H1 (cell line): ENCODE data around the gene RABGGTA. TPM values are rescaled to one million over a fixed set of nuclear protein-coding genes. Genes with fewer than 3 reads are reported as not detected.
"Not testable (repeated sequence)": the region's sequence is repeated elsewhere in the genome, so short reads cannot be mapped to it uniquely, and the experiment has no call there.

Source experiments
- CTCF ChIA-PET: fragments of 300-600 bp; sonication (Branson Sonifier 250); formaldehyde crosslinking; loops from one replicate; lab custom pipeline; 2021; ENCODE audit not compliant: partially characterized antibody; lab: Charles Lee
- POLR2A ChIA-PET: fragments of 300-600 bp; sonication (Branson Sonifier 250); formaldehyde crosslinking; loops from one replicate; lab custom pipeline; 2021; ENCODE audit warnings: inconsistent platforms; ENCODE audit not compliant: partially characterized antibody; lab: Charles Lee
- DNase-seq, 2 experiments: peaks; one replicate each; pipeline versions ENCODE4 v3.0.0 to v3.0.0-alpha.2; 2010 to 2022; ENCODE audit warnings: low spot score in 2 of 2, low read depth in 1 of 2, mixed read lengths in 1 of 2
- FAIRE-seq: peaks from 2 replicates; lab custom pipeline; 2011; peaks lifted over from hg19 to GRCh38; lab: Jason Lieb, UNC
- H2AFZ ChIP-seq: 2 replicates; pipeline ENCODE4 v1.8.1; 2012; ENCODE audit warnings: low read length, inconsistent platforms
- H2AK5ac ChIP-seq: 2 replicates; pipeline ENCODE4 v1.6.1; 2013; ENCODE audit warnings: low read depth, low read length
- H2BK120ac ChIP-seq: replicated peaks from 2 replicates; pipeline ENCODE3; 2013; ENCODE audit warnings: low read depth, low read length, inconsistent platforms
- H2BK12ac ChIP-seq: 2 replicates; pipeline ENCODE4 v1.6.1; 2013; ENCODE audit warnings: low read depth, low read length
- H2BK15ac ChIP-seq: 2 replicates; pipeline ENCODE4 v1.6.1; 2013; ENCODE audit warnings: low read length
- H2BK20ac ChIP-seq: 2 replicates; pipeline ENCODE4 v1.6.1; 2013; ENCODE audit warnings: low read length
- H2BK5ac ChIP-seq: 2 replicates; pipeline ENCODE4 v1.6.1; 2013; ENCODE audit warnings: low read depth, low read length
- H3K14ac ChIP-seq: 2 replicates; pipeline ENCODE4 v1.6.1; 2013; ENCODE audit warnings: inconsistent platforms; ENCODE audit not compliant: insufficient read length
- H3K18ac ChIP-seq: 2 replicates; pipeline ENCODE4 v1.6.1; 2013; ENCODE audit warnings: low read length; ENCODE audit errors: extremely low read depth
- H3K23ac ChIP-seq: 2 replicates; pipeline ENCODE4 v1.6.1; 2013; ENCODE audit warnings: inconsistent platforms; ENCODE audit not compliant: insufficient read length
- H3K23me2 ChIP-seq: 2 replicates; pipeline ENCODE4 v1.6.1; 2013; ENCODE audit warnings: low read depth, low read length
- H3K27ac ChIP-seq: 2 replicates; pipeline ENCODE4 v1.6.1; 2011; ENCODE audit warnings: low read depth, low read length, inconsistent platforms
- H3K27me3 ChIP-seq, 4 experiments: replicated peaks in 1 of 4; 1 replicate in 1 of 4; 2 replicates in 3 of 4; pipeline versions ENCODE4 v1.6.1 to v1.8.1; 2011 to 2013; ENCODE audit warnings: low read length in 3 of 4, mild to moderate bottlenecking in 3 of 4, inconsistent platforms in 2 of 4, mixed read lengths in 2 of 4, moderate library complexity in 1 of 4; ENCODE audit not compliant: control insufficient read depth in 3 of 4, insufficient read depth in 3 of 4; ENCODE audit errors: extremely low read depth in 1 of 4
- H3K36me3 ChIP-seq, 4 experiments: 2 replicates each; pipeline versions ENCODE4 v1.6.1 to v1.8.1; 2011 to 2013; ENCODE audit warnings: mild to moderate bottlenecking in 4 of 4, low read length in 3 of 4, moderate library complexity in 2 of 4, control low read depth in 1 of 4, inconsistent platforms in 1 of 4; ENCODE audit not compliant: insufficient read depth in 4 of 4, control insufficient read depth in 2 of 4
- H3K4ac ChIP-seq: replicated peaks from 2 replicates; pipeline ENCODE3; 2013; ENCODE audit warnings: low read length, low read depth, mixed read lengths, inconsistent platforms; ENCODE audit not compliant: insufficient read length
- H3K4me1 ChIP-seq, 4 experiments: replicated peaks in 1 of 4; 1 replicate in 1 of 4; 2 replicates in 3 of 4; pipeline versions ENCODE4 v1.6.1 to v1.8.1; 2011 to 2013; ENCODE audit warnings: low read length in 3 of 4, inconsistent platforms in 2 of 4, mixed read lengths in 1 of 4; ENCODE audit not compliant: insufficient read depth in 4 of 4, control insufficient read depth in 3 of 4
- H3K4me2 ChIP-seq, 2 experiments: 2 replicates each; pipeline versions ENCODE4 v1.6.1 to v1.8.1; 2011 to 2013; ENCODE audit warnings: low read depth in 2 of 2, low read length in 2 of 2, control low read depth in 1 of 2, inconsistent platforms in 1 of 2, mild to moderate bottlenecking in 1 of 2; ENCODE audit not compliant: insufficient read depth in 1 of 2
- H3K4me3 ChIP-seq, 4 experiments: fragments of 200-600, 300-600 bp in 1 of 4; sonication (generic), shearing (Covaris generic), sonication (Bioruptor Twin) in 1 of 4; 2 replicates each; pipeline versions ENCODE4 v1.5.1 to v1.8.1; 2011 to 2016; ENCODE audit warnings: low read length in 4 of 4, low read depth in 3 of 4, control low read depth in 2 of 4, inconsistent platforms in 2 of 4, mild to moderate bottlenecking in 2 of 4, mixed read lengths in 1 of 4, moderate library complexity in 1 of 4; ENCODE audit not compliant: insufficient read depth in 2 of 4; ENCODE audit errors: extremely low read depth in 1 of 4
- H3K56ac ChIP-seq: replicated peaks from 2 replicates; pipeline ENCODE3; 2013; ENCODE audit warnings: low read depth, mild to moderate bottlenecking, mixed read lengths, low read length, inconsistent platforms; ENCODE audit not compliant: insufficient read length
- H3K79me1 ChIP-seq: 2 replicates; pipeline ENCODE4 v1.6.1; 2013; ENCODE audit warnings: low read depth, low read length, control low read depth
- H3K79me2 ChIP-seq, 2 experiments: 2 replicates each; pipeline versions ENCODE4 v1.6.1 to v1.8.1; 2012 to 2013; ENCODE audit warnings: low read length in 2 of 2, mild to moderate bottlenecking in 2 of 2, inconsistent platforms in 1 of 2; ENCODE audit not compliant: insufficient read depth in 2 of 2, control insufficient read depth in 1 of 2
- H3K9ac ChIP-seq, 4 experiments: replicated peaks in 1 of 4; 1 replicate in 1 of 4; 2 replicates in 3 of 4; pipeline versions ENCODE4 v1.6.1 to v1.8.1; 2011 to 2013; ENCODE audit warnings: low read depth in 3 of 4, low read length in 3 of 4, control low read depth in 2 of 4, mild to moderate bottlenecking in 2 of 4, moderate library complexity in 2 of 4, inconsistent platforms in 1 of 4; ENCODE audit errors: extremely low read depth in 1 of 4
- H3K9me3 ChIP-seq, 2 experiments: 2 replicates each; pipeline versions ENCODE4 v1.6.1 to v1.8.1; 2012 to 2013; ENCODE audit warnings: mild to moderate bottlenecking in 2 of 2, moderate library complexity in 2 of 2, control low read depth in 1 of 2, inconsistent platforms in 1 of 2, low read depth in 1 of 2, low read length in 1 of 2, mixed read lengths in 1 of 2; ENCODE audit not compliant: insufficient read depth in 2 of 2
- H4K20me1 ChIP-seq, 2 experiments: replicated peaks in 1 of 2; 2 replicates each; pipeline versions ENCODE3 to v1.8.1; 2011 to 2013; ENCODE audit warnings: inconsistent platforms in 2 of 2, low read length in 2 of 2, mild to moderate bottlenecking in 1 of 2; ENCODE audit not compliant: insufficient read depth in 2 of 2, control insufficient read depth in 1 of 2
- H4K5ac ChIP-seq: 2 replicates; pipeline ENCODE4 v1.6.1; 2013; ENCODE audit warnings: low read length, low read depth, mixed read lengths, inconsistent platforms; ENCODE audit not compliant: insufficient read length
- H4K8ac ChIP-seq: 2 replicates; pipeline ENCODE4 v1.8.0; 2013; ENCODE audit warnings: mild to moderate bottlenecking, moderate library complexity, low read length, inconsistent platforms; ENCODE audit not compliant: insufficient read depth; ENCODE audit errors: extremely low read depth
- H4K91ac ChIP-seq: replicated peaks from 2 replicates; pipeline ENCODE3; 2013; ENCODE audit warnings: low read length, mixed read lengths, inconsistent platforms; ENCODE audit not compliant: insufficient read length
- WGBS, 2 experiments: shearing (Covaris generic) in 1 of 2; methylation state at CpG; one replicate each; pipeline versions ENCODE4 v1.1.6 to v1.1.7; 2013 to 2015; ENCODE audit warnings: low lambda C conversion rate in 2 of 2, mixed read lengths in 2 of 2, inconsistent platforms in 1 of 2, low coverage in 1 of 2, missing lambda C conversion rate in 1 of 2; ENCODE audit not compliant: insufficient replicate concordance in 2 of 2, insufficient coverage in 1 of 2, insufficient read length in 1 of 2; ENCODE audit errors: extremely low coverage in 1 of 2, missing lambda C conversion rate in 1 of 2; 5-methylcytosine and 5-hydroxymethylcytosine counted together
- polyA plus RNA-seq, 7 experiments: library from polyadenylated mRNA; depleted of rRNA in 3 of 7; stranded (reverse) in 5 of 7; unstranded in 2 of 7; fragments of >200 nt in 5 of 7; fragments of 200-250 nt in 2 of 7; gene quantifications; 1 replicate in 5 of 7; 2 replicates in 1 of 7; 4 replicates in 1 of 7; pipeline versions ENCODE4 v1.2.1 to v1.2.3, GENCODE V29; 2011 to 2013; ENCODE audit warnings: missing spikeins in 2 of 7, mixed read lengths in 2 of 7
- total RNA-seq: library from RNA; stranded (reverse); fragmentation: NEBNext Ultra II Directional; extraction: Animal tissue kit (Norgen Biotek cat#: 25700); gene quantifications from 2 replicates; pipeline ENCODE4 v1.2.1, GENCODE V29; 2021

RABGGTA gene
- total and polyA plus RNA-seq, 2 of the 8 experiments (the other 6 are each of a cell fraction or from before 2014, with no cell fraction given), result 16.0 to 49.8 TPM

GRCh38 chr14:24245350-24245749 lies 26.0 kb downstream of the RABGGTA start:
- H3K23ac ChIP-seq, H3K4me1 ChIP-seq, H2AFZ ChIP-seq, H4K5ac ChIP-seq, FAIRE-seq, H2BK12ac ChIP-seq, H2BK5ac ChIP-seq, H4K8ac ChIP-seq, H4K20me1 ChIP-seq, H3K79me2 ChIP-seq, H3K9ac ChIP-seq, H3K79me1 ChIP-seq, H2BK20ac ChIP-seq, H3K23me2 ChIP-seq, H3K4me2 ChIP-seq, DNase-seq, H3K14ac ChIP-seq, H3K4me3 ChIP-seq, H2BK120ac ChIP-seq, H3K18ac ChIP-seq, H3K27ac ChIP-seq, H3K36me3 ChIP-seq, H3K9me3 ChIP-seq, H3K4ac ChIP-seq, H3K27me3 ChIP-seq, H3K56ac ChIP-seq, H4K91ac ChIP-seq, H2BK15ac ChIP-seq, H2AK5ac ChIP-seq: not testable (repeated sequence)
- ChIA-PET CTCF (interaction anchor here (1.1 to 9.4 kb wide), 6 partner anchors 17 to 187 kb away, joined by 3 to 163 read pairs (median 6); partner anchors contain the start of genes CIDEB, DHRS1, NOP9 and RABGGTA), POLR2A (interaction anchor here (1.2 to 2.8 kb wide), 6 partner anchors 8 to 53 kb away, joined by 3 to 20 read pairs (median 4); partner anchors contain the start of genes DHRS1 and NOP9)
- WGBS, 2 experiments, result 78% methylated on average over 11 of the region's 11 CpGs; no CpG with 5 or more reads in 1 of the 2 experiments
